Esophagus squamous epithelium (tissue), 5 donors: ENCODE measurements around the gene TTLL4. TPM values are rescaled to one million over a fixed set of nuclear protein-coding genes. Genes with fewer than 3 reads are reported as not detected.

Experiments used
- DNase-seq: peaks from one replicate; lab custom pipeline; 2025; lab: John Stamatoyannopoulos, UW
- H3K27ac ChIP-seq, 4 donors: fragments of 200-600 bp; sonication (generic); one replicate each; pipeline ENCODE4 v1.5.1; 2016 to 2019; ENCODE audit warnings: mild to moderate bottlenecking in 1 of 4
- H3K27me3 ChIP-seq, 4 donors: fragments of 200-600 bp; sonication (generic); 1 replicate in 3 of 4; 2 replicates in 1 of 4; pipeline versions ENCODE4 v1.5.1 to v1.6.0; 2017 to 2021; ENCODE audit warnings: antibody characterized with exemption in 1 of 4
- H3K36me3 ChIP-seq, 3 donors: fragments of 200-600 bp; sonication (generic); one replicate each; pipeline ENCODE4 v1.5.1; 2016 to 2019
- H3K4me1 ChIP-seq, 3 donors: fragments of 200-600 bp; sonication (generic); one replicate each; pipeline ENCODE4 v1.5.1; 2017 to 2019
- H3K4me3 ChIP-seq, 4 donors: fragments of 200-600 bp; sonication (generic); 1 replicate in 3 of 4; 2 replicates in 1 of 4; pipeline ENCODE4 v1.5.1; 2016 to 2019; ENCODE audit warnings: mild to moderate bottlenecking in 2 of 4, moderate library complexity in 1 of 4
- H3K9me3 ChIP-seq, 3 donors: fragments of 200-600 bp; sonication (generic); one replicate each; pipeline ENCODE4 v1.5.1; 2016 to 2019
- POLR2A ChIP-seq, 4 donors: fragments of 450-650 bp; IDR thresholded peaks; one replicate each; pipeline ENCODE4 v1.6.1; 2017; ENCODE audit warnings: antibody characterized with exemption in 4 of 4, mild to moderate bottlenecking in 4 of 4, moderate library complexity in 3 of 4
- WGBS, 2 donors: methylation state at CpG; one replicate each; pipeline ENCODE4 v1.1.5; 2018; 5-methylcytosine and 5-hydroxymethylcytosine counted together
- intact Hi-C: fragments of 100-400 bp; cut with DNase I; formaldehyde crosslinking; loops from one replicate; pipeline ENCODE4 v1.15.0; 2022
- total RNA-seq, 4 donors: library from RNA; depleted of rRNA; stranded (reverse); fragments of >200 nt; gene quantifications; one replicate each; pipeline ENCODE4 v1.1.0, GENCODE V29; 2016
- TF ChIP-seq, protein P1 (sequence below), 6 experiments: fragments of 450-650 bp in 4 of 6; fragments of 200-600 bp in 2 of 6; sonication (generic) in 2 of 6; IDR thresholded peaks; one replicate each; pipeline ENCODE4 v1.5.1; 2016 to 2019; ENCODE audit warnings: antibody characterized with exemption in 6 of 6, mild to moderate bottlenecking in 4 of 6, moderate library complexity in 4 of 6
- donor health status: DM: yes; HTN: yes; CAD: no.

TTLL4 gene
- total RNA-seq, 4 donors from 2014 or later, result 12.8 to 17.5 (median 15.6) TPM

DNA sequence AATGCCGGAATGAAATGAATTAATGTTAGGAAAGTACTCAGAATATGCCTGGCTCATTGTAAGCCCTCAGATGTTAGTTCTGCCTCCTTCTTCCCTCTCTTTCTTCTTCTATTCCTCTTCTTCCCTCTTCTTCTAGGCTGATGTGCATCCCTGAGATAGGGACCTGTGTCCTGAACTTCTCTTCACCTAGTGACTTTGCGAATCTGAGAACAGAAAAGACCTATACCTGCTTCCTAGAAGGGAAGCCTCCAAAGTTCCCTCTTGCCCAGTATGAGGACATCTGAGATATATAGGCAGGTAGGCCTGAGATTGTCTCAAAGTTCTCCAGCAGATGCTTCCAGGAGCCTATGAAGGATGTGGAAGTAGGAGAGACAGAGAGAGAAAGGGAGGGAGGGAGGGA lies 63.2 kb downstream of the TTLL4 start:
- no peaks in the 10 kb centered on the region for H3K27me3 ChIP-seq
- H3K4me1 ChIP-seq, result no peaks in the 10 kb centered on the region
- 93 to 95% methylated on average over 2 of the region's 2 CpGs for WGBS, 2 donors
- peaks cover 0 to 16% (median 16%) of the 10 kb centered on the region in 3 donors for H3K9me3 ChIP-seq
- no peaks in the 10 kb centered on the region for H3K36me3 ChIP-seq
- no peak overlapping the region for H3K4me3 ChIP-seq
- TF ChIP-seq POLR2A (IDR thresholded peaks at IDR 0.05), result no peak
- TF ChIP-seq, protein P1, sequence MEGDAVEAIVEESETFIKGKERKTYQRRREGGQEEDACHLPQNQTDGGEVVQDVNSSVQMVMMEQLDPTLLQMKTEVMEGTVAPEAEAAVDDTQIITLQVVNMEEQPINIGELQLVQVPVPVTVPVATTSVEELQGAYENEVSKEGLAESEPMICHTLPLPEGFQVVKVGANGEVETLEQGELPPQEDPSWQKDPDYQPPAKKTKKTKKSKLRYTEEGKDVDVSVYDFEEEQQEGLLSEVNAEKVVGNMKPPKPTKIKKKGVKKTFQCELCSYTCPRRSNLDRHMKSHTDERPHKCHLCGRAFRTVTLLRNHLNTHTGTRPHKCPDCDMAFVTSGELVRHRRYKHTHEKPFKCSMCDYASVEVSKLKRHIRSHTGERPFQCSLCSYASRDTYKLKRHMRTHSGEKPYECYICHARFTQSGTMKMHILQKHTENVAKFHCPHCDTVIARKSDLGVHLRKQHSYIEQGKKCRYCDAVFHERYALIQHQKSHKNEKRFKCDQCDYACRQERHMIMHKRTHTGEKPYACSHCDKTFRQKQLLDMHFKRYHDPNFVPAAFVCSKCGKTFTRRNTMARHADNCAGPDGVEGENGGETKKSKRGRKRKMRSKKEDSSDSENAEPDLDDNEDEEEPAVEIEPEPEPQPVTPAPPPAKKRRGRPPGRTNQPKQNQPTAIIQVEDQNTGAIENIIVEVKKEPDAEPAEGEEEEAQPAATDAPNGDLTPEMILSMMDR (IDR thresholded peaks at IDR 0.05), result no peak
- intact Hi-C loops, result no loop called here
- no peak for DNase-seq
- H3K27ac ChIP-seq, result no peak overlapping the region

DNA sequence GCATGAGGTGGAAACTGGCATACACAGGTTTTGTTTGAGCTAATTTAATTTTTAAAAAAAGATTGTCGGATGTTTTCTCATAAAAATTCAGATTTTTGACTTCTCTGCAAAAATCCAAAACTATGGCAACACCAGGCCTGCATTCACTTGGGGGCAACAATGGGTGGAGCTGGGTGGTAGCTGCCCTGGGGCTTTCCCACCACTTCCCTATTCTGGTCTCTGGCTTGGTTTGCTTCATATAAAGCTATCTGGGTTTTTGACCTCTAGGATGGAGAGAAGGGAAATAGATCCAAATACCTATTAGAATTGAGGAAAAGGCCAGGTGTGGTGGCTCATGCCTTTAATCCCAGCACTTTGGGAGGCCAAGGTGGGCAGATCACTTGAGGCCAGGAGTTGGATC lies 65.9 kb downstream of the TTLL4 start:
- 96 to 100% methylated on average over 1 of the region's 1 CpG for WGBS, 2 donors
- H3K4me3 ChIP-seq, result no peak overlapping the region
- H3K27me3 ChIP-seq, result no peaks in the 10 kb centered on the region
- DNase-seq, result no peak
- TF ChIP-seq, protein P1 (IDR thresholded peaks at IDR 0.05), result no peak
- no peak for TF ChIP-seq POLR2A (IDR thresholded peaks at IDR 0.05)
- no peak overlapping the region for H3K27ac ChIP-seq
- no peaks in the 10 kb centered on the region for H3K36me3 ChIP-seq
- intact Hi-C loops, result no loop called here
- H3K9me3 ChIP-seq, result peaks cover 0 to 16% (median 16%) of the 10 kb centered on the region in 3 donors
- peaks cover 0 to 10% (median 0%) of the 10 kb centered on the region in 3 donors for H3K4me1 ChIP-seq

DNA sequence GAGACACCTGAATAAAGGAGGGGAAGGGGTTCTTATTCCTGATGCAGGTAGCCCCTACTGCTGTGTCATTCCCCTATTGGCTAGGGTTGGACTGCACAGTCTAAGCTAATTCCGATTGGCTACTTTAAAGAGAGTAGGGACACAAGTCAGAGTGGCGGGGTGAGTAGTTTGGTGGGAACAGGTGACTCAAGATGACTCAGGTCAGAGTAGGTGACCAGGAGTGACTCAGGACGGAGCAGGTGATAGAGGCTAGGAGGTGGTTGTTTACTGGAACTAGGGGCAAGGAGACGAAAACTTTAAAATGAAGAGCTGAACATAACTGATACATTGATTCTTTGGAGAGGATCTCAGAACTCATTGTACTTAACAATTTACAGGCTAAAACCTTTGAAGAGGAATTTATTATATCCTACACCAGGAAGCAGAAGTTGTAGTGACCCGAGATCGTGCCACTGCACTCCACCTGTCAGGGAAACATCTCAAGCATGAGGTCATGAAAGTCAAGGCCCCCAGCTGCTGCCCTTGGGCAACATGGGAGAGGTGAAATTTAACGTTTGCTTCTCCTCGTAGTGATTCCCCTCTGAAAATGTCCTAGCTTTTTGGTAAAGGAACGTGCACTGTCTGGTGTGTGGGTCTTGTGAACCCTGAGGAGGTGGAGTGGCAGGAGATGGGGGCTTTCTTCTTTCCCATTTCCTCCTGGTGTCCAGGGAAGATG lies 66.8 kb downstream of the TTLL4 start:
- intact Hi-C loops, result no loop called here
- 91 to 96% methylated on average over 8 to 9 of the region's 9 CpGs for WGBS, 2 donors
- TF ChIP-seq, protein P1 (IDR thresholded peaks at IDR 0.05), result no peak
- TF ChIP-seq POLR2A (IDR thresholded peaks at IDR 0.05), result no peak
- no peak for DNase-seq
- Histone ChIP-seq H3K4me1 (peaks cover 0 to 19% (median 0%) of the 10 kb centered on the region in 3 donors), H3K4me3 (no peak overlapping the region), H3K27ac (no peak overlapping the region), H3K9me3 (peaks cover 0 to 16% (median 16%) of the 10 kb centered on the region in 3 donors), H3K36me3 (no peaks in the 10 kb centered on the region), H3K27me3 (peaks cover 0 to 8% (median 0%) of the 10 kb centered on the region in 4 donors)

DNA sequence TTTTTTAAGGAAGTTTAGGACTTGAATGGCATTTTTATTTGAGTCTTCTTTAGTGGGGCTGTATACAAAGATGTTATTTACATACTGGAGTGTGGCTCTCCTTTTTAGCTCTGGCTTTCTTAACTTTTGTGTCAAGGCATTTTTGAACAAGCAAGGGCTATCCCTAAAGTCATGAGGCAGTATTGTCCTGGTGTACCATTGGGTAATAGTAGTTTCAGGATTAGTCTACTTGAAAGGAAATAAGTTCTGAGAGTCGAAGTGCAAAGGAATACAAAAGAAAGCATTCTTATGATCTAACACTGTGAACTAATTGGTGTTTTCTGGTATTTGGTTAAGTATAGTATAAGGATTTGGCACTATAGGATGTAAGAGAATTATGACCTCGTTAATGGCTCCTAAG lies 69.4 kb downstream of the TTLL4 start:
- no peak overlapping the region for H3K27ac ChIP-seq
- peaks cover 0 to 38% (median 0%) of the 10 kb centered on the region in 3 donors for H3K4me1 ChIP-seq
- no peak for TF ChIP-seq POLR2A (IDR thresholded peaks at IDR 0.05)
- TF ChIP-seq, protein P1 (IDR thresholded peaks at IDR 0.05), result no peak
- H3K9me3 ChIP-seq, result peaks cover 0 to 16% (median 16%) of the 10 kb centered on the region in 3 donors
- peaks cover 0 to 9% (median 0%) of the 10 kb centered on the region in 4 donors for H3K27me3 ChIP-seq
- H3K4me3 ChIP-seq, result no peak overlapping the region
- no peak for DNase-seq
- WGBS, 2 donors, result 70 to 80% methylated on average over 2 of the region's 2 CpGs
- intact Hi-C loops, result no loop called here
- no peaks in the 10 kb centered on the region for H3K36me3 ChIP-seq
